ENCODE results near the gene C8B. TPM values are rescaled to one million over a fixed set of nuclear protein-coding genes. Genes with fewer than 3 reads are reported as not detected.

Gene C8B
- total RNA-seq, 1 experiment from 2014 or later = not detected

DNA sequence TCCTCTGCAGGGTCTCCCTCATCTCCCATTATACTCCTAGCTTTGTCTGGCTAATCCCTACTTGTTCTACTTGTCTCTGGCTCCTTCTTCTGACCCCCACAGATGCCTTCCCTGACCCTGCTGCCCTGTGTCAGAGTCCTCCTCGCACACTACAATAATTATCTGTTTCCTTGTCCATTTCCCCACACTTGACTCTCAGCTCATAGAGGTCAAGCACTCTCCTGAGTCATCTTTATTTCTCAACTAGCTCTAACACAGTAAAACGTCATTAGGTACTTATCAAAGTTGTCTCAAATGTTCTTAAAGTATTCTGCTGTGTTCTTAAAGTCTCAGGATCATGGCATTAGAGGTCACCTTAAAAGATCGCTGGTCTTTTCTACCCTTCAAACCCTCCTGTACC is 64.1 kb downstream of the C8B start:
- no CpG with 5 or more reads among the region's 3 CpGs for WGBS (ENCODE audit: extremely low coverage, insufficient read length, low lambda C conversion rate)
- Mint-ChIP-seq H3K27ac (no peak overlapping the region), H3K9me3 (no peaks in the 10 kb centered on the region), H3K4me3 (no peak overlapping the region), H3K27me3 (ENCODE audit: low read depth) (peaks cover 9% of the 10 kb centered on the region), H3K4me1 (peaks cover 0 to 3% of the 10 kb centered on the region in 2 experiments; a peak in 2 of 4 replicates), H3K36me3 (ENCODE audit: insufficient read depth in 1 of 3, low read depth in 3 of 3) (no peaks in the 10 kb centered on the region)
- no peaks in the 10 kb centered on the region for H3K79me1 ChIP-seq (ENCODE audit: insufficient read depth, low read depth, low read length, poor library complexity, severe bottlenecking)
- no peak overlapping the region for H3K27ac ChIP-seq (ENCODE audit: insufficient read length, low read depth, low read length)
- no peak overlapping the region for H2BK5ac ChIP-seq (ENCODE audit: insufficient read length, low read length)
- no peak overlapping the region for H2AFZ ChIP-seq (ENCODE audit: low read length)
- H3K4me1 ChIP-seq (ENCODE audit: insufficient read depth, low read length) = no peaks in the 10 kb centered on the region
- H3K14ac ChIP-seq (ENCODE audit: insufficient read depth, low read length) = no peak overlapping the region
- H2BK20ac ChIP-seq (ENCODE audit: low read depth, low read length, poor library complexity, severe bottlenecking) = no peak overlapping the region
- no peak overlapping the region for H2AK5ac ChIP-seq (ENCODE audit: insufficient read length, low read length)
- TF ChIP-seq, protein P1, sequence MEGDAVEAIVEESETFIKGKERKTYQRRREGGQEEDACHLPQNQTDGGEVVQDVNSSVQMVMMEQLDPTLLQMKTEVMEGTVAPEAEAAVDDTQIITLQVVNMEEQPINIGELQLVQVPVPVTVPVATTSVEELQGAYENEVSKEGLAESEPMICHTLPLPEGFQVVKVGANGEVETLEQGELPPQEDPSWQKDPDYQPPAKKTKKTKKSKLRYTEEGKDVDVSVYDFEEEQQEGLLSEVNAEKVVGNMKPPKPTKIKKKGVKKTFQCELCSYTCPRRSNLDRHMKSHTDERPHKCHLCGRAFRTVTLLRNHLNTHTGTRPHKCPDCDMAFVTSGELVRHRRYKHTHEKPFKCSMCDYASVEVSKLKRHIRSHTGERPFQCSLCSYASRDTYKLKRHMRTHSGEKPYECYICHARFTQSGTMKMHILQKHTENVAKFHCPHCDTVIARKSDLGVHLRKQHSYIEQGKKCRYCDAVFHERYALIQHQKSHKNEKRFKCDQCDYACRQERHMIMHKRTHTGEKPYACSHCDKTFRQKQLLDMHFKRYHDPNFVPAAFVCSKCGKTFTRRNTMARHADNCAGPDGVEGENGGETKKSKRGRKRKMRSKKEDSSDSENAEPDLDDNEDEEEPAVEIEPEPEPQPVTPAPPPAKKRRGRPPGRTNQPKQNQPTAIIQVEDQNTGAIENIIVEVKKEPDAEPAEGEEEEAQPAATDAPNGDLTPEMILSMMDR (conservative IDR thresholded peaks at IDR 0.05) = no peak
- H4K91ac ChIP-seq (ENCODE audit: insufficient read length, low read depth, low read length) = no peak overlapping the region
- H3K23me2 ChIP-seq (ENCODE audit: insufficient read length, low read depth, low read length, poor library complexity, severe bottlenecking) = no peaks in the 10 kb centered on the region
- H4K20me1 ChIP-seq (ENCODE audit: control insufficient read depth, insufficient read depth, insufficient read length) = no peaks in the 10 kb centered on the region
- H3K79me2 ChIP-seq (ENCODE audit: insufficient read depth, low read length) = no peaks in the 10 kb centered on the region
- no peak overlapping the region for H3K9ac ChIP-seq (ENCODE audit: extremely low read depth, insufficient read length, low read length)
- no peak overlapping the region for H3K18ac ChIP-seq (ENCODE audit: insufficient read length, low read depth, low read length)
- no peak overlapping the region for H3K56ac ChIP-seq (ENCODE audit: insufficient read length, low read depth, low read length)
- no peak overlapping the region for H4K8ac ChIP-seq (replicated peaks; ENCODE audit: insufficient read length, low read depth, low read length)
- H3K23ac ChIP-seq (ENCODE audit: insufficient read length, low read depth, low read length) = no peak overlapping the region
- no peak overlapping the region for H4K5ac ChIP-seq (ENCODE audit: insufficient read length, low read depth, low read length)
- H2BK120ac ChIP-seq (ENCODE audit: low read depth, low read length, poor library complexity, severe bottlenecking) = no peak overlapping the region
- H3K9me3 ChIP-seq (ENCODE audit: control insufficient read depth, low read depth, low read length) = no peaks in the 10 kb centered on the region
- no peak overlapping the region for H3K4me2 ChIP-seq (ENCODE audit: insufficient read depth, insufficient read length, low read length)
- H3T11ph ChIP-seq (ENCODE audit: low read length) = no peak overlapping the region
- H3K27me3 ChIP-seq (ENCODE audit: insufficient read depth, low read length) = no peaks in the 10 kb centered on the region
- H2BK15ac ChIP-seq (ENCODE audit: low read depth, low read length) = no peak overlapping the region
- H2BK12ac ChIP-seq (ENCODE audit: insufficient read length, low read depth, low read length) = no peak overlapping the region
- H3K4ac ChIP-seq (ENCODE audit: low read depth, low read length) = no peak overlapping the region
- DNase-seq = no peak

Data from H9 (cell line).